ENCODE measurements around the gene GUCA2B. TPM values are rescaled to one million over a fixed set of nuclear protein-coding genes. Genes with fewer than 3 reads are reported as not detected.

The GUCA2B gene
- total RNA-seq (not detected), polyA plus RNA-seq (under 1 TPM in 1 of 3 donors, not detected in 2; 0.06 TPM)
- long read RNA-seq, donor 1 = 0 reads
- long read RNA-seq, donor 2 = 0 reads

- WGBS, 3 donors = 81 to 90% (median 82%) methylated on average over 12 of the region's 12 CpGs
- H3K9me3 ChIP-seq = no peaks in the 10 kb centered on the region
- DNase-seq = no peak
- intact Hi-C loops (cut with DNase I) = loop anchor here in 1 of 2 donors (10.0 kb wide), 1 partner anchor 592 kb away; the partner anchor contains the start of gene CLDN19
- H3K4me3 ChIP-seq = no peak within 1 kb of the TSS
- peaks cover 0 to 12% (median 2%) of the 10 kb centered on the region in 3 donors for H3K27me3 ChIP-seq (ENCODE audit: insufficient read depth in 3 of 3, low read length in 2 of 3)
- no peak for ATAC-seq
- H3K27ac ChIP-seq = no peak within 1 kb of the TSS
- no peaks in the 10 kb centered on the region for H3K36me3 ChIP-seq (ENCODE audit: insufficient read depth in 1 of 2, low read depth in 1 of 2)
- TF ChIP-seq CTCF (IDR thresholded peaks at IDR 0.05) = no peak
- no peaks in the 10 kb centered on the region for H3K4me1 ChIP-seq
These were observed at the start of gene GUCA2B for GRCh38 chr1:42152907-42153600. Gene GUCA2B (plus strand): TSS chr1:42153410. CDS start chr1:42153451, 41 bp downstream.

GRCh38 chr1:42105025-42105424 is 48.2 kb upstream of the GUCA2B start:
- Histone ChIP-seq H3K27me3 (ENCODE audit: insufficient read depth in 3 of 3, low read length in 2 of 3) (peaks cover 0 to 2% (median 0%) of the 10 kb centered on the region in 3 donors), H3K36me3 (ENCODE audit: insufficient read depth in 1 of 2, low read depth in 1 of 2) (no peaks in the 10 kb centered on the region), H3K4me1 (no peaks in the 10 kb centered on the region), H3K4me3 (no peak overlapping the region), H3K27ac (no peak overlapping the region), H3K9me3 (peaks cover 8% of the 10 kb centered on the region)
- no peak for TF ChIP-seq CTCF (IDR thresholded peaks at IDR 0.05)
- DNase-seq (no peak), ATAC-seq (no peak)
- WGBS, 3 donors = 83 to 88% (median 85%) methylated on average over 1 of the region's 1 CpG
- intact Hi-C loops (cut with DNase I) = no loop called here

GRCh38 chr1:42108309-42108708 is 44.9 kb upstream of the GUCA2B start:
- Histone ChIP-seq H3K4me3 (no peak overlapping the region), H3K9me3 (no peaks in the 10 kb centered on the region), H3K4me1 (no peaks in the 10 kb centered on the region), H3K36me3 (ENCODE audit: insufficient read depth in 1 of 2, low read depth in 1 of 2) (no peaks in the 10 kb centered on the region), H3K27me3 (ENCODE audit: insufficient read depth in 3 of 3, low read length in 2 of 3) (peaks cover 0 to 2% (median 0%) of the 10 kb centered on the region in 3 donors), H3K27ac (no peak overlapping the region)
- no peak for TF ChIP-seq CTCF (IDR thresholded peaks at IDR 0.05)
- WGBS, 3 donors = 84 to 88% (median 88%) methylated on average over 7 of the region's 7 CpGs
- intact Hi-C loops (cut with DNase I) = no loop called here
- ATAC-seq (no peak), DNase-seq (no peak)

GRCh38 chr1:42109600-42109999 is 43.6 kb upstream of the GUCA2B start:
- DNase-seq (no peak), ATAC-seq (no peak)
- no peak for TF ChIP-seq CTCF (IDR thresholded peaks at IDR 0.05)
- Histone ChIP-seq H3K27ac (no peak overlapping the region), H3K9me3 (no peaks in the 10 kb centered on the region), H3K4me1 (no peaks in the 10 kb centered on the region), H3K27me3 (ENCODE audit: insufficient read depth in 3 of 3, low read length in 2 of 3) (peaks cover 0 to 2% (median 0%) of the 10 kb centered on the region in 3 donors), H3K4me3 (no peak overlapping the region), H3K36me3 (ENCODE audit: insufficient read depth in 1 of 2, low read depth in 1 of 2) (no peaks in the 10 kb centered on the region)
- 72 to 82% (median 81%) methylated on average over 3 of the region's 3 CpGs for WGBS, 3 donors
- intact Hi-C loops (cut with DNase I) = no loop called here
